Hematopoietic multipotent progenitor cell treated with erythropoietin and hydrocortisone succinate and interleukin-3 and kit ligand, for 8 days (in vitro differentiated cells): Measurements from ENCODE around the gene HS1BP3.
A peak's percentile ranks its signal among the peaks of the same experiment; 100 is the strongest.

Source experiments
- DNase-seq: peaks from one replicate; pipeline ENCODE4 v3.0.0-alpha.2; 2015

Gene HS1BP3

DNA sequence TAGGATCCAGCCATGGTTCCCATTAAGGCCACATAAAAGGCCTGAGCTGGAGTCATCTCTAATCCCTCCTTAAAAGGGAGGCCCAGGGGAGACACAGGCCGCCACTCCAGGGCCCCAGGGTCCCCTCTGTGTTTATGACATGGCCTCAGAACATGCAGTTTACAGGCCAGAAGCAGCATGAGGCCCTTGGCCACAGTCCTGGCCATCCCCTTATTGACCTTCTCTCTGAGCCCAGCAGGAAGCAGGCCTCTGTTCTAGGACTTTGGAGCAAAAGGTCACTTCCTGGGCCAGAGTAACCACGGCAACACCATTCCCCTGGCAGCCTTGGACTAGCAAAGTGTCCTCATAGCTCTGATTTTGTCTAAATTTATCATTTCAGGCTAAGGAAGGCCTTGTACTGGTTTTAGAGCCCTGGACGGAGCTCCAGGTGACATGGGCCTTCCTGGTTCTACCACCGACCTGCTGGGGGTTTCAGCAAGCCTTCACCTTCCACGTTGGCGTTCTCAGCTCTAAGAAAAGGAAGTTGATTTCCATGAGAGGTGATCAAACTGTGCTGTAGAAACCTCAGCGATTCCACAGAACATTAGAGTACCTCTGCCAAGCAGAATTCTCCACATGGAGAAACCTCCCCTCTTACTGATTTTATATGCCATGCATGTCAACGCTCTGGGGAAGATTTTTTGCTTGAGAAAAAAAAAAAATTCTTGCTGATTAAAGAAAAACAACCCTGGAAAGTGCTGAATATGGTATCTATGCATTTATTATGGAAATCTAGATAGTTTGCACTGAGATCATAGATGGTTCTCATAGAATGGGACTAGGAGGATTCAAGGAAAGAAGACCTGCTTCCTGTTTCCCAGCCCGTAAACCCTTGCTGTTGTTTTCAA, 53.7 kb downstream of the HS1BP3 start:
- no peak for DNase-seq

DNA sequence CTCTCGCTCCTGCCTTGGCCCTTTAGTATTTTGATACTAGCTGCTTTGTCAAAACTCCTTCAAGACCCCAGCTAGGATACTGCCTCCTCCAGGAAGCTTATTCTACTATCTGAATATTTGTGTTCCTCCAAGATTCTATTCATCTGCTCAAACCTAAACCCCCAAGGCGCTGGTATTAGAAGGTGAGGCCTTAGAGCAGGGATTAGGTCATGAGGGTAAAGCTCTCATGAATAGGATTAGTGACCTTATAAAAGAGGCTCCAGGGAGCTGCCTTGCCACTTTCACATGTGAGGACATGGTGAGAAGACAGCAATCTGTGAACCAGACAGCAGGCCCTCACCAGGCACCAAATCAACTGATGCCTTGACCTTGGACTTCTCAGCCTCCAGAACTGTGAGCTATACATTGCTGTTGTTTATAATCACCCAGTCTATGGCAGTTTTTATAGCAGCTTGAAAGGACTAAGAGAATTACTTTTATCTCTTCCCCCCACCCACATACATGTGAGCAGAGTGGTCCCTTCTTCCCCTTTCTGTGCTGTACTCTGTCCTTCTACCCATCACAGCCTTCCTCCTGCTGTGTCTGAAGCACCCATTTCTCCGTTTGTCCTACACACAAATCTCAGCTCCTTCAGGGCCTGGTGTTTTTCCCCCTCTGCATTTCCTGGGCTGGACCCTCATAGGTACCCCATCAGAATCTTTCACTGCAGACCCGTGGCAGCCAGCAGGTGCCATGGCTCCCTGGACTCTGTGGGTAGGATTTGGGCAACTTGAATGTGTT, 54.5 kb downstream of the HS1BP3 start:
- DNase-seq = no peak

DNA sequence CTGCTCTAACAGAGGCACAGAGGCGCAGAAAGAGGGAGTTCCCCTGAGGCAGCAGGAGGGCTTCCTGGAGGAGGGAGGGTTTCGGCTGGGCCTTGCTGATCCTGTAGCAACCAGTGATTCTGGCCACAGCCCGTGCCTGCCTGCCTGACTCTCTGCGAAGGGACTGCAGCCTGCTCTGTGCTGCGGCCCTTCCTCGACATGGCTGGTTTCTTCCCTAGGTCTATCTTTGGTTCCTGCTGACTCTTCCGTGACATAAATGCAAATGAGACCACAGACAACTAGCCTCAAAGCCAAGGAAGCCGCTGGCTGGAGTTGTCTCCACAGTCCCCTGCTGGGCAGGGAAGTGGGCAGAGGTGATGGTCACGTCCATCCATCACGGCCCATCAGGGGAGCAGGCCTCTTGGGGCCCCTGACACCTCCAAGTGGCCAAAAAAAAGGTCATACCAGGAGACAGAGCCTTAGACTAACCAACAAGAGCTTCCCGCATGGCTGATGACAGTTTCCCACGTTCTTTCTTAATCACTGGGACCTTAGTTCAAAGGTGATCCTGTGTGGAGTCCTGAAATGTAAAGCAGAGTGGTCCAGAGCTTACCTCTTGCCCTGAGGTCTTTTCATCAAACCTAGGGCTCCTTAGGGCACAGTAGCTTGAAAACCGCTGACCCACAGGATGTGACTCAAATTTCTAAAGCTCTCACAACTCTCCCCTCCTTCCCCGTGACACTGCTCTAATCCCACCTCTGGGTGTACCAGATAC, 55.3 kb downstream of the HS1BP3 start:
- no peak for DNase-seq

DNA sequence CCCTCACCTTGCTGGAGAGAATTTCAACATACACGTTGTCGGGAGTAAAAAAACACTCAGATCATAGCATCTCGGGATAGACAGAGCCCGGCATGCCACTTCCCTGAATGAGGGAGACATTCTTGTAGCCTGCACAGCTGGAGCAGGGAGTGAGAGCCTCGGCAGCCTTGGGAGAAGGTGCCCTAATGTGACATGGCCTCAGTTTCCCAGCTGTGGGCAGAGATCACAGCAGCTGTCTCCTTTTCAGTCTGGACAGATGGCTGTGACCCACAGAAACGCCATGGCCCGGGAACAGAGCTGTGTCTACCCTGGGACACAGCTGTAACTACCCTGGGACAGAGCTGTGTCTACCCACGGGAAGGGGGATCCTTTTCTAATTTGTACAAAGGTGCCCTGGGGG, 55.9 kb downstream of the HS1BP3 start:
- DNase-seq = no peak

DNA sequence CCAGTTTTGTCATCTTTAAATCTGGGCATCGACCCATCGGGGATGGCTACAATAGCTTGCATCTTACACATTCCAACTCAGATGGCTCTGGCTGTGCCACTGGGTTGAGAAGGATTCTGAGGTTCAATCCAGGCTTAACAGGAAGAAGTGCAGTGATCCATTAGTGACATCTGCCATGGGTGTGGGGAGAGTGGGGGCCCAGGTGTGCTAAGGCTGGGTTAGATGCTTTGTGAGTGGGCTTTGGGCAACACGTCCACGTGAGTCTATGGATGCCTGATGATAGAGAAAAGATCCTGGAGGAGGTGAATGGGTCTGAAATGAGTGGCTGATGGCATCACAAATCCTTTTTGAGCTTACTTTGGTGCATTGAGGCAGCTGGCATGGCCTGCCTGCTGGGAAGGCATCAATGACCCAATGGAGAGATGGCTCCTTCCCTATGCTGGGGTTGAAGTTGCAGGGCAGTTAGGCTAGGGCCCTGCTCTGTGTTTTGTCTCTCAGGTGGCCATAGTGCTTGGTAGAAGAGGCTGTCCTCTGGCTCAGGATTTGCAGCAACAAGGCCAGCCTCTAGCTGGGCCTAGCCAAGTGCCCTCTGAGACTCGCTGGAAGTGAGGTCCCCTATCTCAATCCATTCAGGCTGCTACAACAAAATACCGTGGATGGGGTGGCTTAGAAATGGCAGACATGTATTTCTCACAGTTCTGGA, 56.7 kb downstream of the HS1BP3 start:
- DNase-seq = no peak

DNA sequence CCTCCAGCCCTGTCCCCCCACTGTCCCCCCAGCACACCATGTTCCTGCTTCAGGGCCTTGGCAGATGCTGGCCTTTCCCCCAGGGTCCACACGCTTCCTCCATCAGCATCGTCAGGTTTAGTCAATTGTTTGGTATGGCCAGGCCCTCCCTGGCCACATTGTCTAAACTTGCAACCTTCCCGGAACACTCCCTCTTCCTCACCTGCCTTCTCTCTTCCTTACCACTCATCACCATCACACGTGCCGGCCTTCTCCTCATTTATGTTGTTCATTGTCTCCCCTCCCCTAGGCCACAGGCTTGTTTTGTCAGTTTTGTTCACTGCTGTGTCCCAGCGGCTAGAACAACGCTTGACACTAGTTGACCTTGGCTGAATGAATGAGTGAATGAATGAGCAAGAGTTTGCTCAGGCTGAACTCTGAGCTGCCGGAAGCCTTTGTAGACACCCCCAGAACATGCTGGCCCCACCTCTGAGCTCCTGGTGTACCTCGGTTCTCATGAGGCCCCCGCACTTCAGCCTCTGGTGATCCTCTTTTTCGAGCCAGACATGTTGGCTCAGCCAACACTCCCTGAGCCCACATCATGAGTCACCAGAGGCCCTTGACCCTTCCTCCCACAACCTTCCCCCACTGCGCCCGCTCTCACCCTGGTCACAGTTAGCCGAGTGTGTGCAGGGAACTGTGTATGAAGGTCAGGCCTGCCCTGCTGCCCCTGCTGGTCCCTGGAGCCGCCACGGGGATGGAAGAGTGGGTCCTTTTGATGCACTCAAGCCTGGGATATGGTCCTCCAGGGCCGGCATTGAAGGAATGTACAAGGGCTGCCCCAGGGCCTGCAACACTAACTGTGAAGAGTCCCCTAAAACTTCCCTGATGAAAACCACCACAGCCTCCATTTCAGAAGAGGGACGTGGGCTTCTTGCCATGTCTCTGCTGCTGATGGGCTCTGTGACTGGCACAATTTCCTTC, 57.5 kb downstream of the HS1BP3 start:
- no peak for DNase-seq

DNA sequence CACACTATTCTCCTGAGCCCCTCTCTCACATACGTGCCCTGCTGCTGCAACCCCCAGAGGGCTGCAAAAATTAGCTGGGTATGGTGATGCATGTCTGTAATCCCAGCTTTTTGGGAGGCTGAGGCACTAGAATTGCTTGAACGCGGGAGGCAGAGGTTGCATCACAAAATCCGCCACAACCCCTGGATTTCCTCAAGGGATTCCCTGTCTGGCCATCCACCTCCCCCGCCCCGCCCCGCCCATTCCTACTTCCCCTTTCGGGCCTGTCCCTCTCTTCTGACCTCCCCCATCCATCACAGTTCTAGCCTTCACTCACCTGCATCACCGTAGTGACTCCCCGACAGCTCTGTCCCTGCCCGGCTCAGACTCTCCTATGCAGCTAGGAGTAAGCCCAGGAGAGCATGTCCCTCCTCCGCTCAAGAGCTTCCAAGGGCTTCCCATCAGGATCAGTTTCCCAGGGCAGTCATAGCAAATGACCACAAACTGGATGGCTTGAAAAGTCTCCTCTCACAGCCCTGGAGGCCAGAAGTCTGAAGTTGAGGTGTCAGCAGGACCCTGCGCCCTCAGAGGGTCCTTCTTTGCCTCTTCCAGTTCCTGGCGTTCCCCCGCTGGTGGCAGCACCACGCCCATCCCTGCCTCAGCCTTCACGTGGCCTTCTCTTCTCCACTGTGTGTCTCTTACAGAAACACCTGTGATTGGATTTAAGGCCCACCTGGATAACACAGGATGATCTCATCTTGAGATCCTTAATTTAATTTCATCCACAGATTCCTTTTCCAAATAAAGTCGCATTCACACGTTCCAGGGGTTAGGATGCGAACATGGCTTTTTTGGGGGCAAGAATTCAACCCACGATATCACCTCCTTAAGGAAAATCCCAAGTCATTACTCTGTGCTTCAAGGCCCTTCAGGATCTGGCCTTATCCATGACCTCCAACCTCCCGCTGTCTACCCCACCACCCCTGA, 58.5 kb downstream of the HS1BP3 start:
- no peak for DNase-seq

DNA sequence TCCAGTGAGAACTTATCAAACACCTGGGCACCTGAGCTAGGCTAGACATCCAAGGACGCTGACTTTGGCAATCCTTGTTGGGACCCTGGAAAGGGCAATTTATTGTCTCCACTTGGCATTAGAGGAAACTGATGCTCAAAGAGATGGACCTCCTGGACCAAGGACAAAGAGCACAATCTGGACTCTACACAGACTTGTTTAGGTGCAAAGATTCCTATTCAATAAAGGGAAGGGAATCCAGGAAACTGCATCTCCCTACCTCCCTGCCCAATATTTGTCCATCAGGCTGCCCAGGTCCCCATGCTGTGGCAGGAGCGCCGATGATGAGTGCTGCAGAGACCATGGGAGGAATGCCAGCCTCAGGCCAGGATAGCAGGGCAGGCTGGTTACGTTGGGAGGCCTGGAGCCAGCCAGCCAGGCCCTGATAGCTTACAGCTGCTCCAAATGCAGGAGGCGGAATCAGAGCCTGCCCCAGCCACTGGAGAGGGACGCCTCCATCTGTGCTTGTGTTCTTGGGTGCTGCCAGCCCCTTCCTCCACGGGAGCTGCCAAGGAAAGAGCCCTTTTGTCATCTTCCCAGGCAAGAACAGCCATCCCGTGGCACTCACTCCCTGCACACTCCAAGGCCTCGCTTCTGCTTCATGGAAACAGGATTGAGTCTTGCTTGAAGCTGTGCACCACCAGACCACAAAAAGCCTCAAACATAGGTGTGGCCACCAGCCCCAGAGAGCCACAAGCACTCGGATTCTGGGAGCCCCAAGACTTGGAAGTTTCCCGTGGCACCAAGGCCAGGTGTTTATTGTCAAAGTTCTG, 60.0 kb downstream of the HS1BP3 start:
- no peak for DNase-seq

DNA sequence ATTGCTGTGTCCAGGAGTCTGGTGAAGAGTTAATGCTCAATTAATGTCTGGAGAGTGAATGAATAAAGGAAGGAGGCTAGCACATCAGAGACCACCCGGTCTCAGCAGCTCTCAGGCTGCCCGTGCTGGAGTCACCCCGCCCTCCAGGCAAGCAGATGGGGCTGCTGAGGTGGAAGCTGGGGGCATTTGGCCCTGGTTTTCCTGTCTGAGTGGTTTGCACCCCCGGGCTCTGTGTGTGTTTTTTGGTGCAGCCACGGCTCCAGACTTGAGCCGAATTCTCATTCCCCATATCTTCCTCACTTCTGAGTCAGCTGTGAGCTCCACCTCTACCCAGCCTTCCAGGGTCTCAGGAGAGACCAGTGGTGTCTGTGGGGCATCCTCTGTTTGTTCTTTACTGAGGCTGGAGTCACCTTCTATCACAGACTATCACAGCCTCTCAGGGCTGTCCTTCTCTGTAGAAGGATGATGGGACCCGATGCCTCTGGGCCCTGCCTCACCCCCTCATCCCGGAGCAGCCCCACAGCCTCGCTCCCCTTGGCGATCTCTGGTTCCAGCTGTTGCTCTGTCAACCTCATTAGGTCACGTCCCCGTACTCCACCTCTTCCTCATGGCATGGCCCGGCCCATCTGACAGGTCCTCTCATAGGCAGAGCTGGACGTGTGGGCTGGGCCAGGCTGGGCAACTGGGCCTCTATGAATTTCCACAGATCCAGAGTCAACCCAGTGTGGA, 60.8 kb downstream of the HS1BP3 start:
- DNase-seq = no peak

DNA sequence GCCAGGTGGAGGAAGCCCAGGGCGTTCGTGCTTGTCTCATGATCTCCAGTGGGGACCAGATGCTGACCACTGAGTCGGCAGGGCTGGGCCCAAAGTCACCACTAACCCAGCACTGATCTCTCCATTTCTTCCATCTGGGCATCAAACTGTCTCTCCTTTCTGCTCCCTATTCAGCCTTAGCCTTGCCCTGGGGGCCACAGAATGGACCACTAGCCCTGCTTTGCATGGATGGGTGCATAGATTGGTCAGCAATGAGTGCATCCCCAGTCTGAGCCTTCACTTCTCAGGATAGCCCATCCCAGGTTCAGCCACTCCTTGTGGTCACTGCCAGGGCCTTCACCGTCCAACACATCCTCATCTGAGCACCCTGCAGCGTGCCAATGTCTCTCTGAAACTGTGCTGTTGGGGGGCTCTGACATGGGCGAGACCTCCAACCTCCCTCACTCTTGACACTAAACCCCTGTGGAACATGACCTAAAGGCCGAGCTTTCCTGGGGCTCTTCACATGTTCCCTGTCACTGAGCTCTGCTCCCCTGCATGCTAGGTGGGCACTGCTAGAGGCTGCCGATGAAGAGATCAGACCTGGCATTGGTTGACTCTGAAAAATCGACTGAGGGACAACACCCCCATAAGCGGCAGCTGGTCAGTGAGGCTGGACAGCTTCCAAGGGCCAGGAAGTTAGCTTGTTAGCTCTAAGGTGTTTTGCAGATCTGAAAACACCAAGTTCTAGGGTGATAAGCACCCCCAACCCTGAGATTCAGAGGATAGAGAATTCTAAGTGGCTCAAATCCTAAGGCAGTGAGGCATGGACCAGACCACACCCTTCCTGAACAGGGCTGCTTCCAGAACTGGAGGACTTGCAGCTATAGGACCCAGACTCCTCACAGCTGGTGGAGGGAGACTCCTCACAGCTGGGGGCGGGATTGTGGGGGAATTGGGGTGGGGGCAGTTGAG, 61.7 kb downstream of the HS1BP3 start:
- no peak for DNase-seq

DNA sequence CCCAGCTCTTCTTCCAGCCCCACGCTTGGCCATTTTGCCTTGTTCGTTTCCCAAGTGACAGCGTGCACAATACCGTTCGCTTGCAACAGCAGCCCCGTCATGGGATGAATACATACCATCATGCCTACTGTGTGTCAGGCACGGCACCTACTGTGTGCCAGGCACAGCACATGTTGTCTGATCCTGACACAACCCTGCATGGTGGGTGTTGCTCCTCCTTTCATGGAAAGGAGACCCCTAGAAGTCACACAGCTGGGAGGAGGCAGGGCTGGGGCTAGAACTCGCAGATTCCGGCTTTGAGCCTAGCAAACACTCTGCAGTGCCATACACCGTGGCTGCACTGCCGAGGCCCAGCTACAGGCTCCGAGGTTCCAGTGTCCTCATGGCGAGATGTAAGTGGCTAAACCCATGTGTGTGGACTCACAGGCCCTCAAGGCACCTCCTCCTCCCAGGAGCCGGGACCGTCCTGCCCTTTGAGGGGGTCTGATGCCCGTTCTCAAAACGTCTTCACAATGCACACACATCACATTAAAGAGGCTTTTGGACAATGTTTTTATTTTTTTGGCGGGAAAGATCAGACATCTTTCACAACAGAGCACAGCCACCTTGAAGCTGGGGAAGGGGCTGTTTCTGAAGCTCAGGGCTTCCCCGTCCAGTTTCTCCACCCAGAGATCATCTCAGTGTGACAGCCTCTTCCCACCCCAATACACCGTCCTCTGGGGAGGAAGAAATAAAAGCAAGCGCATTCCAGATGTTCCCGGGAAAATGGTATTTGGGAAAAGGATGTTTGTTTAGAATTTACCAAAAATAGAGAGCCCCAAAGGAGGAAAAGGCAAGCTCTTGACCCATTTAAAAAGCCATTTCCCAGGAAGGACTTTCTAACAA, 64.9 kb downstream of the HS1BP3 start:
- no peak for DNase-seq

DNA sequence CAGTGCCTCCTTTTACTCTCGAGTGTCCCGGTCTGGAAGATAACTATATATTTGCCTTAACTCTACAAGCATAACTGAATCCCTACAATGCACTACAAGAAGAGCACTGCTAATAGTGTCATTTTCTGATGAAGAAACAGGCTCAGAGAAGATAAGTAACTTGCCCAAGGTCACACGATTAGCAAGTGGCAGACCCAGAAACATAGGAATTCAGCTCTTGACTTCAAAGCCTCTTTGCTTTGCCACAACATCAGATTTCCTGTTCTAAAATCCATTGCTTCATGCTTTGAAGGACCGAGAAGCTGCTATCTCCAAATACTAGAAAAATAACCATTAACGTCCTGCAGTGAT, 65.6 kb downstream of the HS1BP3 start:
- DNase-seq = no peak

DNA sequence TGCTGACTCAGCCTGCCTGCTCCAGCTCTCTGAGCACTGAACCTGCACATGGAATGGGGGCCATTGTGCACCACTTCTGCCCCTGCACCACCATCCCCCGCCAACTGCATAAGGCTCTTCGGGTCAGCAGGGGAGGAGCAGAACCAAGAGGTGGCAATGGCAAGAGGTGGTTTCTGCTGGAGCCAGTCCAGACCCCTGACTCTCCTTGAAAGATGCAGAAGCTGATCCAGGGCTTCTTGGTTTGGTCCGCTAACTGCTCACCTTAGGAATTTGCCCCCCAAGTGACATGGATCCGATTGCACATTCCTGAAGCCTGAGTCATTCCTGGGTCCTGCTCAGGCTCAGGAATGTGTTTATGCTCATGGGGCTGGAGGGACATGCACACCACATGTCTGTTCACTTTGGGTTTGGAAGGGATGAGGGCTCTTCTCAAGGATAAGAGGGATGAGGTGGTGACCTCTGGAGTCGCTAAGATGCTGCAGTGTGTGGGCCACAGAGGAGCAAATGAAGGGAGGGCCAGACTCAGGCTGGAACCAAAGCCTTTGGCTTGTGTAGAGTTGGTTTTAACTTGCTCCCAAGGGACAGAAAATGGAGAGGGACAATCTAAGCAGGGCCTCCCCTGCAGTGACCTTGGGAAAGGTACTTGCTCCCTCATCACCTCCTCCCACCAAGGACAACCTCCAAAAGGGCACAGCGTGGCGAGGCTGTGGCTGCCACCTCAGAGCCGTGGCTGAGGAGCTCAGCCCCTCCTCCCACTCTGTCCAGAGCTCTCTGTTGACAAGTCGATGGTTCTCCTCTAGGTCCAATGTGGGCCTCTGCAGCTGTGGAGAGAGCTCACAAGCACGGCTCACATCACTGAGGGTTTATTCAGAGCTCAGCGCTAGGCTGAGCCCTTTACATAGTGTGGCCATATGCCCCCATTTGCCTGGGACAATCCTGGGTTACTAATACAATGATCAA, 66.2 kb downstream of the HS1BP3 start:
- no peak for DNase-seq

DNA sequence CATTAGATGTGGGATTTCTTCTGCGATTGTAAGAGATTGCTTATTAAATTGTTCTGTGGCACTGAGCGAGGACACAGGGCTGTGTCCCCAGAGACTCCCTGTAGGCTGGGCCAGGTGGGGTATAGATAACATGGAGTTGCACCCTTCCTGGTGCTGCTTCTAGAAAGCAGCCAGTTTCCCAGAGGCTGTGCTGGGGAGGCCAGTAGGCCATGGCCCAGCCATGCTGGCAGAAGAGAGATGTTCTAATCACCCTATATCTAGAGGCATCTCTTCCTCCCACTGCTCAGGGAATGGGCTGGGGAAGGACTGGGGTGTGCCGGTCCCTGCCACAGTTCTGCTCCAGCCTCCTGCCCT, 66.9 kb downstream of the HS1BP3 start:
- peak; percentile 25 for DNase-seq

DNA sequence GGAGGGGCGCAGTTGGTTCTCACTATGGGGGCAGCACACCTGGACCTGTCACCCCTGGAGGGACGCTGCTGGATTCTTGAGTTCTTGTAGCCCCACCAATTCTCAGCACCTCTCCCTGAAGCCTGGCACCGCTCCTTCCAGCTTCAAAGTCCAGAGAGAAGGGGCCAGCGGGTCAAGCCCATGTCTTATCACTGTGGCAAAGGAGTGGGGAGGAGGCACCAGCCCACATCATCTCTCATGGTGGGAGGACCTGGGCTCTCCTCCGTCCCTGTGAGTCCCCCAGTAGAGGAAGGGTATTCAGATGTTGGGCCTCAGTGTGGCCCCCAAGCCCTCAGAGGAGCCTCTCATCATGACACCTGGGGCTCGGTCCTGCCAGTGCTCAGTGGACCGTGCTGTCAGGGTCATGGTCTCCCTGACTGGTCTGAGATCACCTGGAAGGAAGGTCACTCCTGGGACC, 67.4 kb downstream of the HS1BP3 start:
- DNase-seq = no peak
